HepG2 (cell line): ENCODE measurements around the gene MTARC1. TPM values are rescaled to one million over a fixed set of nuclear protein-coding genes. Genes with fewer than 3 reads are reported as not detected.

Source experiments
- CEBPB ChIP-seq: IDR thresholded peaks from 2 replicates; pipeline ENCODE4 v1.6.1; 2011; ENCODE audit warnings: low read depth, low read length, improper control_type of control experiment, borderline replicate concordance
- CREM ChIP-seq, 2 experiments: sonication (generic) in 1 of 2; formaldehyde crosslinking in 1 of 2; IDR thresholded peaks; 2 replicates each; pipeline versions ENCODE4 v1.4.0 to v1.6.1; 2016 to 2020; ENCODE audit warnings: antibody characterized with exemption in 1 of 2, mild to moderate bottlenecking in 1 of 2, missing genetic modification reagents in 1 of 2
- KDM1A ChIP-seq: IDR thresholded peaks from 2 replicates; pipeline ENCODE4 v1.6.1; 2016; ENCODE audit warnings: missing compliant biosample characterization
- MED1 ChIP-seq: sonication (generic); formaldehyde crosslinking; IDR thresholded peaks from 2 replicates; pipeline ENCODE4 v1.4.0; 2020; ENCODE audit warnings: missing genetic modification reagents
- NCOA2 ChIP-seq: sonication (generic); formaldehyde crosslinking; IDR thresholded peaks from 2 replicates; pipeline ENCODE4 v1.8.0; 2022; ENCODE audit warnings: inconsistent platforms
- NFIC ChIP-seq: IDR thresholded peaks from 2 replicates; pipeline ENCODE4 v1.6.1; 2012; ENCODE audit warnings: mild to moderate bottlenecking, low read length, inconsistent platforms
- NR2F6 ChIP-seq, 2 experiments: IDR thresholded peaks; 2 replicates each; pipeline ENCODE4 v1.6.1; 2016; ENCODE audit warnings: antibody characterized with exemption in 1 of 2, mild to moderate bottlenecking in 1 of 2
- RBM22 ChIP-seq: fragments of 200-400 bp; formaldehyde crosslinking; optimal IDR thresholded peaks from 2 replicates; pipeline ENCODE3; 2017; ENCODE audit warnings: mild to moderate bottlenecking, low read length, moderate library complexity
- RCOR2 ChIP-seq: IDR thresholded peaks from 2 replicates; pipeline ENCODE4 v1.6.1; 2016; ENCODE audit warnings: missing biosample characterization, missing genetic modification reagents
- SOX6 ChIP-seq, 2 experiments: fragments of 450-650 bp in 1 of 2; sonication (generic) in 1 of 2; formaldehyde crosslinking in 1 of 2; IDR thresholded peaks; 2 replicates each; pipeline versions ENCODE4 v1.4.0 to v1.6.1; 2017 to 2020; ENCODE audit warnings: antibody characterized with exemption in 1 of 2, mild to moderate bottlenecking in 1 of 2, missing genetic modification reagents in 1 of 2
- SP140L ChIP-seq: sonication (generic); formaldehyde crosslinking; IDR thresholded peaks from 2 replicates; pipeline ENCODE4 v1.4.0; 2020; ENCODE audit warnings: missing genetic modification reagents, borderline replicate concordance
- U2AF2 ChIP-seq: fragments of 200-400 bp; formaldehyde crosslinking; IDR thresholded peaks from 2 replicates; pipeline ENCODE4 v1.6.1; 2017; ENCODE audit warnings: low read depth, mild to moderate bottlenecking, low read length
- ZMYM3 ChIP-seq: sonication (generic); formaldehyde crosslinking; IDR thresholded peaks from 2 replicates; pipeline ENCODE4 v1.5.1; 2020; ENCODE audit warnings: mild to moderate bottlenecking, missing genetic modification reagents
- ZNF251 ChIP-seq: sonication (generic); formaldehyde crosslinking; IDR thresholded peaks from 2 replicates; pipeline ENCODE4 v1.9.0; 2021; ENCODE audit warnings: mild to moderate bottlenecking, missing genetic modification reagents
- ZNF30 ChIP-seq: sonication (generic); formaldehyde crosslinking; IDR thresholded peaks from 2 replicates; pipeline ENCODE4 v1.5.0; 2020; ENCODE audit warnings: mild to moderate bottlenecking, missing genetic modification reagents
- ZNF644 ChIP-seq: IDR thresholded peaks from 2 replicates; pipeline ENCODE4 v1.6.1; 2016; ENCODE audit warnings: low read depth
- ZNF652 ChIP-seq: IDR thresholded peaks from 2 replicates; pipeline ENCODE4 v1.6.1; 2016; ENCODE audit warnings: low read depth, borderline replicate concordance
- polyA plus RNA-seq, 8 experiments: library from polyadenylated mRNA; depleted of rRNA in 3 of 8; stranded (reverse) in 7 of 8; unstranded in 1 of 8; fragments of >200 nt; fragmentation: Illumina TruSeq in 4 of 8; extraction: Trizol in 4 of 8; gene quantifications; 2 replicates each; pipeline versions ENCODE4 v1.2.1 to v1.2.3, GENCODE V29; 2011 to 2016; ENCODE audit warnings: low read depth in 4 of 8, missing spikeins in 1 of 8, mixed read lengths in 1 of 8; ENCODE audit not compliant: insufficient read depth in 1 of 8
- total RNA-seq, 5 experiments: library from RNA; depleted of rRNA; stranded (reverse); fragments of >200 nt; fragmentation: Illumina TruSeq; extraction: Trizol; gene quantifications; 2 replicates each; pipeline ENCODE4 v1.2.3, GENCODE V29; 2016; ENCODE audit warnings: low read depth in 1 of 5
- TF ChIP-seq, protein P1 (sequence below): sonication (generic); formaldehyde crosslinking; IDR thresholded peaks from 2 replicates; pipeline ENCODE4 v1.4.0; 2020; ENCODE audit warnings: missing genetic modification reagents
- TF ChIP-seq, protein P2 (sequence below): IDR thresholded peaks from 2 replicates; pipeline ENCODE4 v1.6.1; 2016; ENCODE audit warnings: missing compliant biosample characterization, missing genetic modification reagents, borderline replicate concordance
- TF ChIP-seq, protein P3 (sequence below): sonication (generic); formaldehyde crosslinking; IDR thresholded peaks from 2 replicates; pipeline ENCODE4 v1.4.0; 2020; ENCODE audit warnings: missing genetic modification reagents
- TF ChIP-seq, protein P4 (sequence below), 2 experiments: sonication (generic) in 1 of 2; formaldehyde crosslinking in 1 of 2; IDR thresholded peaks; 2 replicates each; pipeline versions ENCODE4 v1.4.0 to v1.6.1; 2016 to 2020; ENCODE audit warnings: borderline replicate concordance in 1 of 2, low read depth in 1 of 2, mild to moderate bottlenecking in 1 of 2, missing genetic modification reagents in 1 of 2

MTARC1 gene
- total and polyA plus RNA-seq, 2 of the 13 experiments (the other 11 are each of a cell fraction or from before 2014, with no cell fraction given): 19.4 to 106 TPM

DNA sequence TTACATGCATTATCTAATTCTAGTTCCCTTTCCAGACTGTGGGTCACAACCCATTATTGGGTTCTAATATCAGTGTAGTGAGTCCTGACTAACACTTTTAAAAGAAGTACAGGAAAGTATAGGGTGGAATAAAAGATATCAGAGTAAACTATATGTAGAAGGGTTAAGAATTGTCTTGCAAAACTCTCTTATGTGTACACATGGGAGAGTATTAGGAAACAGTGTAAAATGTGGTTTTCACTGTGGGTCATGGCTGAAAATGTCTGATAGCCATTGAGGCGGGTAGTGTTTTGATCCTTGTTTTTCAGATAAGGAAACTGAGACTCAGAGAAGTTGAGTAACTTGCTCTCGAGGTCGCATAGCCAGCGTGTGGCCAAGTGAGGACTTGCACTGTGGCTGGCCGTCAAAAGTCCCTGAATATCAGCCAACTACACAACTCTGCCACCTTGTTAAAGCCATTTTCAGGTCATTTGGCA is 18.5 kb upstream of the MTARC1 start (continued):
- TF ChIP-seq, protein P1, sequence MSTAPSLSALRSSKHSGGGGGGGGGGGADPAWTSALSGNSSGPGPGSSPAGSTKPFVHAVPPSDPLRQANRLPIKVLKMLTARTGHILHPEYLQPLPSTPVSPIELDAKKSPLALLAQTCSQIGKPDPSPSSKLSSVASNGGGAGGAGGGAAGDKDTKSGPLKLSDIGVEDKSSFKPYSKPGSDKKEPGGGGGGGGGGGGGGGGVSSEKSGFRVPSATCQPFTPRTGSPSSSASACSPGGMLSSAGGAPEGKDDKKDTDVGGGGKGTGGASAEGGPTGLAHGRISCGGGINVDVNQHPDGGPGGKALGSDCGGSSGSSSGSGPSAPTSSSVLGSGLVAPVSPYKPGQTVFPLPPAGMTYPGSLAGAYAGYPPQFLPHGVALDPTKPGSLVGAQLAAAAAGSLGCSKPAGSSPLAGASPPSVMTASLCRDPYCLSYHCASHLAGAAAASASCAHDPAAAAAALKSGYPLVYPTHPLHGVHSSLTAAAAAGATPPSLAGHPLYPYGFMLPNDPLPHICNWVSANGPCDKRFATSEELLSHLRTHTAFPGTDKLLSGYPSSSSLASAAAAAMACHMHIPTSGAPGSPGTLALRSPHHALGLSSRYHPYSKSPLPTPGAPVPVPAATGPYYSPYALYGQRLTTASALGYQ (CRISPR knock-in tag): no peak
- TF ChIP-seq, protein P2, sequence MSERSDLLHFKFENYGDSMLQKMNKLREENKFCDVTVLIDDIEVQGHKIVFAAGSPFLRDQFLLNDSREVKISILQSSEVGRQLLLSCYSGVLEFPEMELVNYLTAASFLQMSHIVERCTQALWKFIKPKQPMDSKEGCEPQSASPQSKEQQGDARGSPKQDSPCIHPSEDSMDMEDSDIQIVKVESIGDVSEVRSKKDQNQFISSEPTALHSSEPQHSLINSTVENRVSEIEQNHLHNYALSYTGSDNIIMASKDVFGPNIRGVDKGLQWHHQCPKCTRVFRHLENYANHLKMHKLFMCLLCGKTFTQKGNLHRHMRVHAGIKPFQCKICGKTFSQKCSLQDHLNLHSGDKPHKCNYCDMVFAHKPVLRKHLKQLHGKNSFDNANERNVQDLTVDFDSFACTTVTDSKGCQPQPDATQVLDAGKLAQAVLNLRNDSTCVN (CRISPR knock-in tag): no peak
- 0 out of 2 replicates have a peak, but pooled peaks have one; percentile 40 for TF ChIP-seq KDM1A (CRISPR knock-in tag)
- no peak for TF ChIP-seq SOX6 (IDR thresholded peaks at IDR 0.05)
- TF ChIP-seq SOX6 (CRISPR knock-in tag; IDR thresholded peaks at IDR 0.05): peak; percentile 65
- TF ChIP-seq ZNF30: no peak
- peak; percentile 63 for TF ChIP-seq NR2F6 (IDR thresholded peaks at IDR 0.05)
- TF ChIP-seq NR2F6 (CRISPR knock-in tag; IDR thresholded peaks at IDR 0.05): peak; percentile 55
- TF ChIP-seq RCOR2 (CRISPR knock-in tag): peak; percentile 52; the same call in 1 of the 2 replicates
- TF ChIP-seq NCOA2 (CRISPR knock-in tag): peak; percentile 89
- TF ChIP-seq, protein P3, sequence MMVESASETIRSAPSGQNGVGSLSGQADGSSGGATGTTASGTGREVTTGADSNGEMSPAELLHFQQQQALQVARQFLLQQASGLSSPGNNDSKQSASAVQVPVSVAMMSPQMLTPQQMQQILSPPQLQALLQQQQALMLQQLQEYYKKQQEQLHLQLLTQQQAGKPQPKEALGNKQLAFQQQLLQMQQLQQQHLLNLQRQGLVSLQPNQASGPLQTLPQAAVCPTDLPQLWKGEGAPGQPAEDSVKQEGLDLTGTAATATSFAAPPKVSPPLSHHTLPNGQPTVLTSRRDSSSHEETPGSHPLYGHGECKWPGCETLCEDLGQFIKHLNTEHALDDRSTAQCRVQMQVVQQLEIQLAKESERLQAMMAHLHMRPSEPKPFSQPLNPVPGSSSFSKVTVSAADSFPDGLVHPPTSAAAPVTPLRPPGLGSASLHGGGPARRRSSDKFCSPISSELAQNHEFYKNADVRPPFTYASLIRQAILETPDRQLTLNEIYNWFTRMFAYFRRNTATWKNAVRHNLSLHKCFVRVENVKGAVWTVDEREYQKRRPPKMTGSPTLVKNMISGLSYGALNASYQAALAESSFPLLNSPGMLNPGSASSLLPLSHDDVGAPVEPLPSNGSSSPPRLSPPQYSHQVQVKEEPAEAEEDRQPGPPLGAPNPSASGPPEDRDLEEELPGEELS: 0 out of 2 replicates have a peak, but pooled peaks have one; percentile 27
- no peak for TF ChIP-seq ZNF251 (CRISPR knock-in tag)
- peak; percentile 42; the same call in 1 of the 2 replicates for TF ChIP-seq CREM (IDR thresholded peaks at IDR 0.05)
- TF ChIP-seq CREM (CRISPR knock-in tag; IDR thresholded peaks at IDR 0.05): no peak
- TF ChIP-seq, protein P4, sequence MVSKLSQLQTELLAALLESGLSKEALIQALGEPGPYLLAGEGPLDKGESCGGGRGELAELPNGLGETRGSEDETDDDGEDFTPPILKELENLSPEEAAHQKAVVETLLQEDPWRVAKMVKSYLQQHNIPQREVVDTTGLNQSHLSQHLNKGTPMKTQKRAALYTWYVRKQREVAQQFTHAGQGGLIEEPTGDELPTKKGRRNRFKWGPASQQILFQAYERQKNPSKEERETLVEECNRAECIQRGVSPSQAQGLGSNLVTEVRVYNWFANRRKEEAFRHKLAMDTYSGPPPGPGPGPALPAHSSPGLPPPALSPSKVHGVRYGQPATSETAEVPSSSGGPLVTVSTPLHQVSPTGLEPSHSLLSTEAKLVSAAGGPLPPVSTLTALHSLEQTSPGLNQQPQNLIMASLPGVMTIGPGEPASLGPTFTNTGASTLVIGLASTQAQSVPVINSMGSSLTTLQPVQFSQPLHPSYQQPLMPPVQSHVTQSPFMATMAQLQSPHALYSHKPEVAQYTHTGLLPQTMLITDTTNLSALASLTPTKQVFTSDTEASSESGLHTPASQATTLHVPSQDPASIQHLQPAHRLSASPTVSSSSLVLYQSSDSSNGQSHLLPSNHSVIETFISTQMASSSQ (IDR thresholded peaks at IDR 0.05; ENCODE audit: low read depth): peak; percentile 30; the same call in 1 of the 2 replicates
- TF ChIP-seq, protein P4 (CRISPR knock-in tag; IDR thresholded peaks at IDR 0.05; ENCODE audit: borderline replicate concordance): no peak
- no peak for TF ChIP-seq U2AF2
- TF ChIP-seq RBM22: no peak
- TF ChIP-seq CEBPB: peak; percentile 63
- TF ChIP-seq ZNF644 (CRISPR knock-in tag): peak; percentile 67; the same call in 1 of the 2 replicates
- peak; percentile 68 for TF ChIP-seq ZNF652 (CRISPR knock-in tag)
- 0 out of 2 replicates have a peak, but pooled peaks have one; percentile 61 for TF ChIP-seq SP140L
- 0 out of 2 replicates have a peak, but pooled peaks have one; percentile 46 for TF ChIP-seq ZMYM3 (CRISPR knock-in tag)
- TF ChIP-seq NFIC: peak; percentile 65
- peak; percentile 12; the same call in 1 of the 2 replicates for TF ChIP-seq MED1 (CRISPR knock-in tag)
